ENCODE results near the gene OSTF1. TPM values are rescaled to one million over a fixed set of nuclear protein-coding genes. Genes with fewer than 3 reads are reported as not detected.

OSTF1 gene
- total and polyA plus RNA-seq, 2 experiments from 2014 or later, result 34.9 to 70.9 TPM

- peaks cover 18% of the 10 kb centered on the region; the same call in 1 of the 2 replicates for H3F3A ChIP-seq (ENCODE audit: insufficient read depth)
- H3K4me1 ChIP-seq (ENCODE audit: insufficient read depth), result peaks cover 12% of the 10 kb centered on the region
- in situ Hi-C loops (cut with MboI), result no loop called here
- H3K36me3 ChIP-seq (ENCODE audit: low read depth), result peaks cover 10% of the 10 kb centered on the region; the same call in 1 of the 2 replicates
- H2AFZ ChIP-seq, result no peak overlapping the region
- no peaks in the 10 kb centered on the region for H3K79me2 ChIP-seq (ENCODE audit: insufficient read depth)
- WGBS, 2 experiments (ENCODE audit: low coverage in 1 of 2, low lambda C conversion rate in 2 of 2, missing lambda C conversion rate in 2 of 2), result 66 to 70% methylated on average over 2 of the region's 2 CpGs
- no peak overlapping the region for H3K9ac ChIP-seq
- DNase-seq, result no peak
- no peak overlapping the region for H3K4me2 ChIP-seq (ENCODE audit: unreplicated experiment)
- no peak overlapping the region for H3K4me3 ChIP-seq
- H3K9me3 ChIP-seq (ENCODE audit: low read depth), result no peaks in the 10 kb centered on the region
- no peaks in the 10 kb centered on the region for H4K20me1 ChIP-seq (ENCODE audit: insufficient read depth)
- H3K27ac ChIP-seq, result no peak overlapping the region
- no peaks in the 10 kb centered on the region for H3K27me3 ChIP-seq (replicated peaks; ENCODE audit: insufficient read depth)
- TF ChIP-seq EZH2phosphoT487 (IDR thresholded peaks at IDR 0.05; ENCODE audit: insufficient read depth, low read depth) (no peak), EZH2 (IDR thresholded peaks at IDR 0.05; ENCODE audit: insufficient read depth, poor library complexity, severe bottlenecking) (no peak)
- H3K9me2 ChIP-seq (ENCODE audit: insufficient read depth), result no peaks in the 10 kb centered on the region
These were observed 80.2 kb downstream of the OSTF1 start for GRCh38 chr9:75168270-75169178.

- peaks cover 12% of the 10 kb centered on the region for H3K4me1 ChIP-seq (ENCODE audit: insufficient read depth)
- DNase-seq, result peak; percentile 47
- H3F3A ChIP-seq (ENCODE audit: insufficient read depth), result peaks cover 18% of the 10 kb centered on the region; the same call in 1 of the 2 replicates
- no peak overlapping the region for H3K9ac ChIP-seq
- TF ChIP-seq EZH2 (IDR thresholded peaks at IDR 0.05; ENCODE audit: insufficient read depth, poor library complexity, severe bottlenecking) (no peak), EZH2phosphoT487 (IDR thresholded peaks at IDR 0.05; ENCODE audit: insufficient read depth, low read depth) (no peak)
- peak overlapping the region; percentile 33; the same call in 1 of the 2 replicates for H2AFZ ChIP-seq
- peak overlapping the region; percentile 9; the same call in 1 of the 2 replicates for H3K27ac ChIP-seq
- in situ Hi-C loops (cut with MboI), result no loop called here
- no peaks in the 10 kb centered on the region for H3K79me2 ChIP-seq (ENCODE audit: insufficient read depth)
- no peak overlapping the region for H3K4me2 ChIP-seq (ENCODE audit: unreplicated experiment)
- WGBS, 2 experiments (ENCODE audit: low coverage in 1 of 2, low lambda C conversion rate in 2 of 2, missing lambda C conversion rate in 2 of 2), result 58 to 60% methylated on average over 4 of the region's 4 CpGs
- no peaks in the 10 kb centered on the region for H4K20me1 ChIP-seq (ENCODE audit: insufficient read depth)
- no peaks in the 10 kb centered on the region for H3K27me3 ChIP-seq (replicated peaks; ENCODE audit: insufficient read depth)
- H3K4me3 ChIP-seq, result peak overlapping the region; percentile 5; the same call in 1 of the 2 replicates
- H3K9me2 ChIP-seq (ENCODE audit: insufficient read depth), result no peaks in the 10 kb centered on the region
- H3K9me3 ChIP-seq (ENCODE audit: low read depth), result no peaks in the 10 kb centered on the region
- peaks cover 10% of the 10 kb centered on the region; the same call in 1 of the 2 replicates for H3K36me3 ChIP-seq (ENCODE audit: low read depth)
These were observed 81.3 kb downstream of the OSTF1 start for GRCh38 chr9:75169623-75170022.

- H3F3A ChIP-seq (ENCODE audit: insufficient read depth), result peaks cover 18% of the 10 kb centered on the region; the same call in 1 of the 2 replicates
- no peaks in the 10 kb centered on the region for H3K79me2 ChIP-seq (ENCODE audit: insufficient read depth)
- H3K36me3 ChIP-seq (ENCODE audit: low read depth), result peaks cover 8% of the 10 kb centered on the region; the same call in 1 of the 2 replicates
- in situ Hi-C loops (cut with MboI), result no loop called here
- no peaks in the 10 kb centered on the region for H3K9me2 ChIP-seq (ENCODE audit: insufficient read depth)
- no peak overlapping the region for H2AFZ ChIP-seq
- H4K20me1 ChIP-seq (ENCODE audit: insufficient read depth), result no peaks in the 10 kb centered on the region
- H3K4me1 ChIP-seq (ENCODE audit: insufficient read depth), result peaks cover 12% of the 10 kb centered on the region
- no peak overlapping the region for H3K4me2 ChIP-seq (ENCODE audit: unreplicated experiment)
- WGBS, 2 experiments (ENCODE audit: low coverage in 1 of 2, low lambda C conversion rate in 2 of 2, missing lambda C conversion rate in 2 of 2), result 94 to 100% methylated on average over 2 of the region's 2 CpGs
- H3K9ac ChIP-seq, result no peak overlapping the region
- H3K27ac ChIP-seq, result no peak overlapping the region
- no peaks in the 10 kb centered on the region for H3K9me3 ChIP-seq (ENCODE audit: low read depth)
- TF ChIP-seq EZH2 (IDR thresholded peaks at IDR 0.05; ENCODE audit: insufficient read depth, poor library complexity, severe bottlenecking) (no peak), EZH2phosphoT487 (IDR thresholded peaks at IDR 0.05; ENCODE audit: insufficient read depth, low read depth) (no peak)
- H3K27me3 ChIP-seq (replicated peaks; ENCODE audit: insufficient read depth), result no peaks in the 10 kb centered on the region
- H3K4me3 ChIP-seq, result no peak overlapping the region
- no peak for DNase-seq
These were observed 82.6 kb downstream of the OSTF1 start for GRCh38 chr9:75170898-75171360.

GRCh38 chr9:75175395-75175794, 87.1 kb downstream of the OSTF1 start:
- H3K4me2 ChIP-seq (ENCODE audit: unreplicated experiment), result no peak overlapping the region
- H3K36me3 ChIP-seq (ENCODE audit: low read depth), result no peaks in the 10 kb centered on the region
- H3K9ac ChIP-seq, result no peak overlapping the region
- in situ Hi-C loops (cut with MboI), result no loop called here
- no peak overlapping the region for H3K27ac ChIP-seq
- H3K9me2 ChIP-seq (ENCODE audit: insufficient read depth), result no peaks in the 10 kb centered on the region
- no peak overlapping the region for H2AFZ ChIP-seq
- DNase-seq, result no peak
- H4K20me1 ChIP-seq (ENCODE audit: insufficient read depth), result no peaks in the 10 kb centered on the region
- no peaks in the 10 kb centered on the region for H3K27me3 ChIP-seq (replicated peaks; ENCODE audit: insufficient read depth)
- H3K4me3 ChIP-seq, result no peak overlapping the region
- WGBS, 2 experiments (ENCODE audit: low coverage in 1 of 2, low lambda C conversion rate in 2 of 2, missing lambda C conversion rate in 2 of 2), result 90 to 93% methylated on average over 6 of the region's 6 CpGs
- no peak for TF ChIP-seq EZH2phosphoT487 (IDR thresholded peaks at IDR 0.05; ENCODE audit: insufficient read depth, low read depth)
- TF ChIP-seq EZH2 (IDR thresholded peaks at IDR 0.05; ENCODE audit: insufficient read depth, poor library complexity, severe bottlenecking), result no peak
- no peaks in the 10 kb centered on the region for H3K4me1 ChIP-seq (ENCODE audit: insufficient read depth)
- no peaks in the 10 kb centered on the region for H3K79me2 ChIP-seq (ENCODE audit: insufficient read depth)
- no peaks in the 10 kb centered on the region for H3F3A ChIP-seq (ENCODE audit: insufficient read depth)
- no peaks in the 10 kb centered on the region for H3K9me3 ChIP-seq (ENCODE audit: low read depth)

Measured in GM23248 (cell line).